ENCODE results near the gene CEP57.

The CEP57 gene

GRCh38 chr11:95760941-95761340 lies 29.4 kb upstream of the CEP57 start:
- H2AFZ ChIP-seq (ENCODE audit: low read depth, low read length) = no peak overlapping the region

GRCh38 chr11:95762534-95762933 lies 27.8 kb upstream of the CEP57 start:
- H3K4me2 ChIP-seq (ENCODE audit: insufficient read depth, low read length) = no peak overlapping the region
- TF ChIP-seq, protein P1, sequence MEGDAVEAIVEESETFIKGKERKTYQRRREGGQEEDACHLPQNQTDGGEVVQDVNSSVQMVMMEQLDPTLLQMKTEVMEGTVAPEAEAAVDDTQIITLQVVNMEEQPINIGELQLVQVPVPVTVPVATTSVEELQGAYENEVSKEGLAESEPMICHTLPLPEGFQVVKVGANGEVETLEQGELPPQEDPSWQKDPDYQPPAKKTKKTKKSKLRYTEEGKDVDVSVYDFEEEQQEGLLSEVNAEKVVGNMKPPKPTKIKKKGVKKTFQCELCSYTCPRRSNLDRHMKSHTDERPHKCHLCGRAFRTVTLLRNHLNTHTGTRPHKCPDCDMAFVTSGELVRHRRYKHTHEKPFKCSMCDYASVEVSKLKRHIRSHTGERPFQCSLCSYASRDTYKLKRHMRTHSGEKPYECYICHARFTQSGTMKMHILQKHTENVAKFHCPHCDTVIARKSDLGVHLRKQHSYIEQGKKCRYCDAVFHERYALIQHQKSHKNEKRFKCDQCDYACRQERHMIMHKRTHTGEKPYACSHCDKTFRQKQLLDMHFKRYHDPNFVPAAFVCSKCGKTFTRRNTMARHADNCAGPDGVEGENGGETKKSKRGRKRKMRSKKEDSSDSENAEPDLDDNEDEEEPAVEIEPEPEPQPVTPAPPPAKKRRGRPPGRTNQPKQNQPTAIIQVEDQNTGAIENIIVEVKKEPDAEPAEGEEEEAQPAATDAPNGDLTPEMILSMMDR (IDR thresholded peaks at IDR 0.05; ENCODE audit: borderline replicate concordance, extremely low read depth, low read length, poor library complexity, severe bottlenecking) = no peak
- TF ChIP-seq EZH2 (IDR thresholded peaks at IDR 0.05; ENCODE audit: borderline replicate concordance, low read depth, low read length, severe bottlenecking) = no peak

More at GRCh38 chr11:95760941-95761340, 29.4 kb upstream of the CEP57 start:
- TF ChIP-seq, protein P1 (IDR thresholded peaks at IDR 0.05; ENCODE audit: borderline replicate concordance, extremely low read depth, low read length, poor library complexity, severe bottlenecking) = no peak
- TF ChIP-seq EZH2 (IDR thresholded peaks at IDR 0.05; ENCODE audit: borderline replicate concordance, low read depth, low read length, severe bottlenecking) = no peak
- Histone ChIP-seq H3K27ac (ENCODE audit: low read length) (no peak overlapping the region), H3K79me2 (ENCODE audit: insufficient read depth, low read length) (no peaks in the 10 kb centered on the region), H3K9ac (ENCODE audit: low read depth, low read length) (no peak overlapping the region), H3K27me3 (ENCODE audit: insufficient read depth, low read length, poor library complexity) (peaks cover 9% of the 10 kb centered on the region), H3K4me1 (ENCODE audit: insufficient read depth, low read length) (no peaks in the 10 kb centered on the region), H4K20me1 (ENCODE audit: insufficient read depth, low read length) (no peaks in the 10 kb centered on the region), H3K36me3 (ENCODE audit: insufficient read depth, low read length) (no peaks in the 10 kb centered on the region), H3K4me3 (ENCODE audit: low read depth in 1 of 2, low read length in 2 of 2) (no peak overlapping the region), H3K4me2 (ENCODE audit: insufficient read depth, low read length) (no peak overlapping the region), H3K9me3 (ENCODE audit: insufficient read depth, low read length, severe bottlenecking) (no peaks in the 10 kb centered on the region)
- no peak for DNase-seq
- ATAC-seq (ENCODE audit: insufficient read depth, low read depth) = no peak

GRCh38 chr11:95764267-95764898 lies 25.9 kb upstream of the CEP57 start:
- Histone ChIP-seq H3K4me1 (ENCODE audit: insufficient read depth, low read length) (no peaks in the 10 kb centered on the region), H4K20me1 (ENCODE audit: insufficient read depth, low read length) (no peaks in the 10 kb centered on the region), H3K4me2 (ENCODE audit: insufficient read depth, low read length) (no peak overlapping the region), H3K79me2 (ENCODE audit: insufficient read depth, low read length) (no peaks in the 10 kb centered on the region), H3K4me3 (ENCODE audit: low read depth in 1 of 2, low read length in 2 of 2) (no peak overlapping the region), H3K9me3 (ENCODE audit: insufficient read depth, low read length, severe bottlenecking) (no peaks in the 10 kb centered on the region), H3K36me3 (ENCODE audit: insufficient read depth, low read length) (peaks cover 10% of the 10 kb centered on the region; the same call in 1 of the 2 replicates), H3K9ac (ENCODE audit: low read depth, low read length) (no peak overlapping the region), H3K27me3 (ENCODE audit: insufficient read depth, low read length, poor library complexity) (peaks cover 6% of the 10 kb centered on the region), H2AFZ (ENCODE audit: low read depth, low read length) (no peak overlapping the region), H3K27ac (ENCODE audit: low read length) (no peak overlapping the region)
- ATAC-seq (ENCODE audit: insufficient read depth, low read depth) = peak; percentile 86
- DNase-seq = no peak
- TF ChIP-seq, protein P1 (IDR thresholded peaks at IDR 0.05; ENCODE audit: borderline replicate concordance, extremely low read depth, low read length, poor library complexity, severe bottlenecking) = peak; percentile 73
- no peak for TF ChIP-seq EZH2 (IDR thresholded peaks at IDR 0.05; ENCODE audit: borderline replicate concordance, low read depth, low read length, severe bottlenecking)

More at GRCh38 chr11:95762534-95762933, 27.8 kb upstream of the CEP57 start:
- Histone ChIP-seq H2AFZ (ENCODE audit: low read depth, low read length) (no peak overlapping the region), H3K4me1 (ENCODE audit: insufficient read depth, low read length) (no peaks in the 10 kb centered on the region), H3K9ac (ENCODE audit: low read depth, low read length) (no peak overlapping the region), H3K36me3 (ENCODE audit: insufficient read depth, low read length) (no peaks in the 10 kb centered on the region), H3K27me3 (ENCODE audit: insufficient read depth, low read length, poor library complexity) (peaks cover 9% of the 10 kb centered on the region), H3K9me3 (ENCODE audit: insufficient read depth, low read length, severe bottlenecking) (no peaks in the 10 kb centered on the region), H3K27ac (ENCODE audit: low read length) (no peak overlapping the region), H3K79me2 (ENCODE audit: insufficient read depth, low read length) (no peaks in the 10 kb centered on the region), H3K4me3 (ENCODE audit: low read depth in 1 of 2, low read length in 2 of 2) (no peak overlapping the region), H4K20me1 (ENCODE audit: insufficient read depth, low read length) (no peaks in the 10 kb centered on the region)
- DNase-seq (no peak), ATAC-seq (ENCODE audit: insufficient read depth, low read depth) (no peak)
